ENCODE data around the gene ANKRD16. TPM values are rescaled to one million over a fixed set of nuclear protein-coding genes. Genes with fewer than 3 reads are reported as not detected.

The ANKRD16 gene
- total and polyA plus RNA-seq, 2 of the 8 experiments (the other 6 are each of a cell fraction or from before 2014, with no cell fraction given), result 8.2 to 12.7 TPM

- H3K36me3 ChIP-seq (ENCODE audit: control insufficient read depth in 2 of 4, insufficient read depth in 4 of 4, low read length in 3 of 4), result peaks cover 0 to 29% (median 13%) of the 10 kb centered on the region in 4 experiments; a peak in 6 of 8 replicates
- H3K4me3 ChIP-seq (ENCODE audit: extremely low read depth in 1 of 4, insufficient read depth in 2 of 4, low read depth in 3 of 4, low read length in 4 of 4), result no peak overlapping the region
- TF ChIP-seq POLR2A (IDR thresholded peaks at IDR 0.05; ENCODE audit: control extremely low read depth in 1 of 2, low read depth in 2 of 2, low read length in 2 of 2) (no peak), EZH2 (IDR thresholded peaks at IDR 0.05; ENCODE audit: low read depth, low read length, severe bottlenecking) (no peak), SAP30 (IDR thresholded peaks at IDR 0.05; ENCODE audit: insufficient read depth, insufficient replicate concordance, low read length) (no peak), SP1 (IDR thresholded peaks at IDR 0.05; ENCODE audit: low read depth, low read length) (no peak), CHD1 (IDR thresholded peaks at IDR 0.05; ENCODE audit: low read depth, low read length) (no peak), CBX5 (IDR thresholded peaks at IDR 0.05; ENCODE audit: low read depth, low read length) (no peak), CEBPB (IDR thresholded peaks at IDR 0.05; ENCODE audit: low read depth, low read length) (no peak)
- TF ChIP-seq, protein P1, sequence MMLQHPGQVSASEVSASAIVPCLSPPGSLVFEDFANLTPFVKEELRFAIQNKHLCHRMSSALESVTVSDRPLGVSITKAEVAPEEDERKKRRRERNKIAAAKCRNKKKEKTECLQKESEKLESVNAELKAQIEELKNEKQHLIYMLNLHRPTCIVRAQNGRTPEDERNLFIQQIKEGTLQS (IDR thresholded peaks at IDR 0.05; ENCODE audit: insufficient read depth, low read depth, low read length), result no peak
- WGBS, 2 experiments (ENCODE audit: extremely low coverage in 1 of 2, insufficient coverage in 1 of 2, insufficient read length in 1 of 2, insufficient replicate concordance in 2 of 2, low coverage in 1 of 2, low lambda C conversion rate in 2 of 2, missing lambda C conversion rate in 1 of 2), result 91% methylated on average over 8 of the region's 8 CpGs; no CpG with 5 or more reads in 1 of the 2 experiments
- H2BK12ac ChIP-seq (ENCODE audit: low read depth, low read length), result no peak overlapping the region
- H3K79me1 ChIP-seq (ENCODE audit: low read depth, low read length), result peaks cover 16% of the 10 kb centered on the region
- no peak overlapping the region for H2AFZ ChIP-seq (ENCODE audit: low read length)
- H4K91ac ChIP-seq (replicated peaks; ENCODE audit: insufficient read length, low read length), result no peak overlapping the region
- no peak overlapping the region for H2BK5ac ChIP-seq (ENCODE audit: low read depth, low read length)
- DNase-seq (ENCODE audit: low read depth in 1 of 2, low spot score in 2 of 2) (no peak), FAIRE-seq (no peak)
- H2BK20ac ChIP-seq (ENCODE audit: low read length), result no peak overlapping the region
- H3K18ac ChIP-seq (ENCODE audit: extremely low read depth, low read length), result no peak overlapping the region
- H2AK5ac ChIP-seq (ENCODE audit: low read depth, low read length), result no peak overlapping the region
- no peak overlapping the region for H2BK120ac ChIP-seq (replicated peaks; ENCODE audit: low read depth, low read length)
- H3K56ac ChIP-seq (replicated peaks; ENCODE audit: insufficient read length, low read depth, low read length), result no peak overlapping the region
- H4K8ac ChIP-seq (ENCODE audit: extremely low read depth, insufficient read depth, low read length), result no peak overlapping the region
- H4K20me1 ChIP-seq (replicated peaks in 1 of 2; ENCODE audit: control insufficient read depth in 1 of 2, insufficient read depth in 2 of 2, low read length in 2 of 2), result peaks cover 18 to 22% of the 10 kb centered on the region in 2 experiments
- POLR2A ChIA-PET (ENCODE audit: partially characterized antibody), result no interaction called here
- peaks cover 0 to 5% (median 3%) of the 10 kb centered on the region in 4 experiments; a peak in 3 of 7 replicates for H3K4me1 ChIP-seq (replicated peaks in 1 of 4; ENCODE audit: control insufficient read depth in 3 of 4, insufficient read depth in 4 of 4, low read length in 3 of 4)
- no peak overlapping the region for H3K27ac ChIP-seq (ENCODE audit: low read depth, low read length)
- no peaks in the 10 kb centered on the region; a peak in 1 of 7 replicates for H3K27me3 ChIP-seq (replicated peaks in 1 of 4; ENCODE audit: control insufficient read depth in 3 of 4, extremely low read depth in 1 of 4, insufficient read depth in 3 of 4, low read length in 3 of 4)
- H4K5ac ChIP-seq (ENCODE audit: insufficient read length, low read depth, low read length), result no peak overlapping the region
- H3K14ac ChIP-seq (ENCODE audit: insufficient read length), result no peak overlapping the region
- peaks cover 5% of the 10 kb centered on the region; the same call in 1 of the 2 replicates for H3K23me2 ChIP-seq (ENCODE audit: low read depth, low read length)
- no peak overlapping the region for H3K23ac ChIP-seq (ENCODE audit: insufficient read length)
- no peaks in the 10 kb centered on the region for H3K9me3 ChIP-seq (ENCODE audit: insufficient read depth in 2 of 2, low read depth in 1 of 2, low read length in 1 of 2)
- no peak overlapping the region for H3K4ac ChIP-seq (replicated peaks; ENCODE audit: insufficient read length, low read depth, low read length)
- no peak overlapping the region for H2BK15ac ChIP-seq (ENCODE audit: low read length)
- H3K4me2 ChIP-seq (ENCODE audit: insufficient read depth in 1 of 2, low read depth in 2 of 2, low read length in 2 of 2), result no peak overlapping the region
- no peak overlapping the region for H3K9ac ChIP-seq (replicated peaks in 1 of 4; ENCODE audit: extremely low read depth in 1 of 4, low read depth in 3 of 4, low read length in 3 of 4)
- H3K79me2 ChIP-seq (ENCODE audit: control insufficient read depth in 1 of 2, insufficient read depth in 2 of 2, low read length in 2 of 2), result peaks cover 8 to 62% of the 10 kb centered on the region in 2 experiments
- CTCF ChIA-PET (ENCODE audit: partially characterized antibody), result interaction anchor here (0.9 to 1.5 kb wide), 2 partner anchors 17 to 22 kb away, joined by 3 to 5 read pairs; no protein-coding TSS in a partner anchor
These were observed 5.2 kb upstream of the ANKRD16 start for GRCh38 chr10:5894873-5895272.
